H9 (cell line): ENCODE results near the gene LAMA5. TPM values are rescaled to one million over a fixed set of nuclear protein-coding genes. Genes with fewer than 3 reads are reported as not detected.

Experiments
- DNase-seq: peaks from one replicate; pipeline ENCODE4 v3.0.0-alpha.2; 2017
- H2AFZ ChIP-seq: one replicate; pipeline ENCODE4 v1.6.1; 2013; ENCODE audit warnings: mild to moderate bottlenecking, low read length, control low read depth, moderate library complexity
- H2AK5ac ChIP-seq: 2 replicates; pipeline ENCODE4 v1.6.1; 2013; ENCODE audit warnings: low read length, control low read depth, mixed read lengths; ENCODE audit not compliant: insufficient read length
- H2BK120ac ChIP-seq: one replicate; pipeline ENCODE4 v1.6.1; 2013; ENCODE audit warnings: low read depth, mild to moderate bottlenecking, low read length, control low read depth, inconsistent platforms; ENCODE audit not compliant: poor library complexity, severe bottlenecking
- H2BK12ac ChIP-seq: 2 replicates; pipeline ENCODE4 v1.6.1; 2013; ENCODE audit warnings: low read length, control low read depth, mixed read lengths, low read depth; ENCODE audit not compliant: insufficient read length
- H2BK15ac ChIP-seq: 2 replicates; pipeline ENCODE4 v1.6.1; 2013; ENCODE audit warnings: low read depth, low read length, control low read depth
- H2BK20ac ChIP-seq: one replicate; pipeline ENCODE4 v1.6.1; 2013; ENCODE audit warnings: low read depth, mild to moderate bottlenecking, low read length, control low read depth, inconsistent platforms; ENCODE audit not compliant: poor library complexity, severe bottlenecking
- H2BK5ac ChIP-seq: 2 replicates; pipeline ENCODE4 v1.6.1; 2013; ENCODE audit warnings: low read length, control low read depth, mixed read lengths; ENCODE audit not compliant: insufficient read length
- H3K14ac ChIP-seq: 2 replicates; pipeline ENCODE4 v1.6.1; 2013; ENCODE audit warnings: low read length, control low read depth; ENCODE audit not compliant: insufficient read depth
- H3K18ac ChIP-seq: 2 replicates; pipeline ENCODE4 v1.6.1; 2013; ENCODE audit warnings: low read depth, mild to moderate bottlenecking, mixed read lengths, low read length, control low read depth; ENCODE audit not compliant: insufficient read length
- H3K23ac ChIP-seq: 2 replicates; pipeline ENCODE4 v1.6.1; 2013; ENCODE audit warnings: low read length, control low read depth, mixed read lengths, low read depth; ENCODE audit not compliant: insufficient read length
- H3K23me2 ChIP-seq: 2 replicates; pipeline ENCODE4 v1.6.1; 2013; ENCODE audit warnings: low read depth, mild to moderate bottlenecking, mixed read lengths, low read length, control low read depth; ENCODE audit not compliant: insufficient read length, poor library complexity, severe bottlenecking
- H3K27ac ChIP-seq: 2 replicates; pipeline ENCODE4 v1.5.1; 2013; ENCODE audit warnings: low read length, control low read depth, mixed read lengths, low read depth; ENCODE audit not compliant: insufficient read length
- H3K27me3 ChIP-seq: 2 replicates; pipeline ENCODE4 v1.6.1; 2013; ENCODE audit warnings: low read length, control low read depth, inconsistent platforms; ENCODE audit not compliant: insufficient read depth
- H3K4ac ChIP-seq: 2 replicates; pipeline ENCODE4 v1.6.1; 2013; ENCODE audit warnings: low read depth, mild to moderate bottlenecking, control low read depth, inconsistent platforms, low read length, moderate library complexity
- H3K4me1 ChIP-seq: 2 replicates; pipeline ENCODE4 v1.6.1; 2013; ENCODE audit warnings: low read length, control low read depth, inconsistent platforms; ENCODE audit not compliant: insufficient read depth
- H3K4me2 ChIP-seq: 2 replicates; pipeline ENCODE4 v1.6.1; 2013; ENCODE audit warnings: low read length, control low read depth, mixed read lengths; ENCODE audit not compliant: insufficient read length, insufficient read depth
- H3K56ac ChIP-seq: 2 replicates; pipeline ENCODE4 v1.6.1; 2013; ENCODE audit warnings: low read depth, mild to moderate bottlenecking, mixed read lengths, low read length, control low read depth; ENCODE audit not compliant: insufficient read length
- H3K79me1 ChIP-seq: 2 replicates; pipeline ENCODE4 v1.6.1; 2013; ENCODE audit warnings: low read depth, mild to moderate bottlenecking, moderate library complexity, low read length, control low read depth, inconsistent platforms; ENCODE audit not compliant: insufficient read depth, poor library complexity, severe bottlenecking
- H3K79me2 ChIP-seq: 2 replicates; pipeline ENCODE4 v1.6.1; 2013; ENCODE audit warnings: low read length, control low read depth, inconsistent platforms; ENCODE audit not compliant: insufficient read depth
- H3K9ac ChIP-seq: 2 replicates; pipeline ENCODE4 v1.6.1; 2013; ENCODE audit warnings: low read length, control low read depth, mixed read lengths; ENCODE audit not compliant: insufficient read length; ENCODE audit errors: extremely low read depth
- H3K9me3 ChIP-seq: one replicate; pipeline ENCODE4 v1.6.1; 2013; ENCODE audit warnings: low read depth, low read length, inconsistent platforms; ENCODE audit not compliant: control insufficient read depth
- H3T11ph ChIP-seq: one replicate; pipeline ENCODE4 v1.6.1; 2013; ENCODE audit warnings: mild to moderate bottlenecking, low read length, control low read depth, inconsistent platforms
- H4K20me1 ChIP-seq: one replicate; pipeline ENCODE4 v1.6.1; 2013; ENCODE audit not compliant: control insufficient read depth, insufficient read length, insufficient read depth
- H4K5ac ChIP-seq: 2 replicates; pipeline ENCODE4 v1.6.1; 2013; ENCODE audit warnings: low read depth, mild to moderate bottlenecking, mixed read lengths, low read length, control low read depth; ENCODE audit not compliant: insufficient read length
- H4K8ac ChIP-seq: replicated peaks from 2 replicates; pipeline ENCODE4 v1.6.1; 2013; ENCODE audit warnings: low read length, control low read depth, mixed read lengths, low read depth; ENCODE audit not compliant: insufficient read length
- H4K91ac ChIP-seq: 2 replicates; pipeline ENCODE4 v1.6.1; 2013; ENCODE audit warnings: low read depth, mild to moderate bottlenecking, moderate library complexity, mixed read lengths, low read length, control low read depth; ENCODE audit not compliant: insufficient read length
- H3K27ac Mint-ChIP-seq, 3 experiments: 2 replicates in 2 of 3; 3 replicates in 1 of 3; pipeline ENCODE4 v1.8.0; 2020 to 2021; ENCODE audit warnings: mixed read lengths in 3 of 3, mild to moderate bottlenecking in 1 of 3, moderate library complexity in 1 of 3
- H3K27me3 Mint-ChIP-seq: 2 replicates; pipeline ENCODE4 v1.8.0; 2021; ENCODE audit warnings: low read depth, mild to moderate bottlenecking, moderate library complexity, mixed read lengths
- H3K36me3 Mint-ChIP-seq, 3 experiments: 2 replicates in 2 of 3; 3 replicates in 1 of 3; pipeline ENCODE4 v1.8.0; 2020 to 2021; ENCODE audit warnings: low read depth in 3 of 3, mixed read lengths in 3 of 3; ENCODE audit not compliant: insufficient read depth in 1 of 3
- H3K4me1 Mint-ChIP-seq, 2 experiments: 2 replicates each; pipeline ENCODE4 v1.8.0; 2020; ENCODE audit warnings: mixed read lengths in 2 of 2
- H3K4me3 Mint-ChIP-seq, 2 experiments: 2 replicates in 1 of 2; 3 replicates in 1 of 2; pipeline ENCODE4 v1.8.0; 2020 to 2021; ENCODE audit warnings: mild to moderate bottlenecking in 2 of 2, mixed read lengths in 2 of 2, moderate library complexity in 1 of 2
- H3K9me3 Mint-ChIP-seq, 2 experiments: 2 replicates in 1 of 2; 3 replicates in 1 of 2; pipeline ENCODE4 v1.8.0; 2020; ENCODE audit warnings: mild to moderate bottlenecking in 2 of 2, mixed read lengths in 2 of 2, moderate library complexity in 1 of 2
- WGBS: extraction: QIAGEN DNeasy Blood & Tissue Kit; methylation state at CpG from one replicate; pipeline ENCODE4 v1.1.7; 2013; ENCODE audit warnings: missing lambda C conversion rate, low lambda C conversion rate, mixed read lengths; ENCODE audit not compliant: insufficient read length; ENCODE audit errors: extremely low coverage; 5-methylcytosine and 5-hydroxymethylcytosine counted together
- total RNA-seq: library from RNA; stranded (reverse); gene quantifications from 2 replicates; pipeline ENCODE4 v1.2.1, GENCODE V29; 2021
- TF ChIP-seq, protein P1 (sequence below): fragments of 200-600 bp; sonication (generic); conservative IDR thresholded peaks from 3 replicates; pipeline ENCODE4 v1.8.0; 2021; ENCODE audit warnings: antibody characterized with exemption, mild to moderate bottlenecking

Gene LAMA5
- total RNA-seq, 1 experiment from 2014 or later, result 200 TPM

DNA sequence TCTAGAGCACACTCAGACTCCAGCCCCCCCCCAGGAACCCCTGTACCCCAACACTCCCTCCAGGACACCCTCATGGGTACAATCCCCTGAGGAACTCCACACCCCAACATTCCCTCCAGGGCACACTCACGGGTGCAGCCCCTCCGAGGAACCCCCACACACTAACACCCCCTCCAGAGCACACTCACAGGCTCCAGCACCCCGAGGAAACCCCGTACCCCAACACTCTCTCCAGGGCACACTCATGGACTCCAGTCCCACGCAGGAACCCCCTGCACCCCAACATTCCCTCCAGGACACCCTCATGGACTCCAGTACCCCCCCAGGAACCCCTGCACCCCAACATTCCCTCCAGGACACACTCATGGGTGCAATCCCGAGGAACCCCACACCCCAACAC, 31.6 kb downstream of the LAMA5 start:
- Histone ChIP-seq H4K91ac (no peak overlapping the region), H2BK120ac (no peak overlapping the region), H2BK5ac (no peak overlapping the region), H2AK5ac (no peak overlapping the region), H4K8ac (no peak overlapping the region), H3K9me3 (no peaks in the 10 kb centered on the region), H3K56ac (no peak overlapping the region), H4K20me1 (peaks cover 3% of the 10 kb centered on the region), H3T11ph (no peak overlapping the region), H2BK12ac (no peak overlapping the region), H2BK20ac (no peak overlapping the region), H3K79me2 (no peaks in the 10 kb centered on the region), H2BK15ac (no peak overlapping the region), H3K27me3 (no peaks in the 10 kb centered on the region), H3K9ac (no peak overlapping the region), H3K14ac (no peak overlapping the region), H3K4ac (no peak overlapping the region), H3K18ac (no peak overlapping the region), H2AFZ (no peak overlapping the region), H3K4me2 (no peak overlapping the region), H3K23ac (no peak overlapping the region), H3K4me1 (no peaks in the 10 kb centered on the region), H3K79me1 (no peaks in the 10 kb centered on the region), H3K23me2 (no peaks in the 10 kb centered on the region), H4K5ac (no peak overlapping the region), H3K27ac (no peak overlapping the region)
- no peaks in the 10 kb centered on the region for H3K27me3 Mint-ChIP-seq
- no peaks in the 10 kb centered on the region for H3K9me3 Mint-ChIP-seq
- no CpG with 5 or more reads among the region's 6 CpGs for WGBS
- TF ChIP-seq, protein P1, sequence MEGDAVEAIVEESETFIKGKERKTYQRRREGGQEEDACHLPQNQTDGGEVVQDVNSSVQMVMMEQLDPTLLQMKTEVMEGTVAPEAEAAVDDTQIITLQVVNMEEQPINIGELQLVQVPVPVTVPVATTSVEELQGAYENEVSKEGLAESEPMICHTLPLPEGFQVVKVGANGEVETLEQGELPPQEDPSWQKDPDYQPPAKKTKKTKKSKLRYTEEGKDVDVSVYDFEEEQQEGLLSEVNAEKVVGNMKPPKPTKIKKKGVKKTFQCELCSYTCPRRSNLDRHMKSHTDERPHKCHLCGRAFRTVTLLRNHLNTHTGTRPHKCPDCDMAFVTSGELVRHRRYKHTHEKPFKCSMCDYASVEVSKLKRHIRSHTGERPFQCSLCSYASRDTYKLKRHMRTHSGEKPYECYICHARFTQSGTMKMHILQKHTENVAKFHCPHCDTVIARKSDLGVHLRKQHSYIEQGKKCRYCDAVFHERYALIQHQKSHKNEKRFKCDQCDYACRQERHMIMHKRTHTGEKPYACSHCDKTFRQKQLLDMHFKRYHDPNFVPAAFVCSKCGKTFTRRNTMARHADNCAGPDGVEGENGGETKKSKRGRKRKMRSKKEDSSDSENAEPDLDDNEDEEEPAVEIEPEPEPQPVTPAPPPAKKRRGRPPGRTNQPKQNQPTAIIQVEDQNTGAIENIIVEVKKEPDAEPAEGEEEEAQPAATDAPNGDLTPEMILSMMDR, result no peak
- no peak overlapping the region for H3K27ac Mint-ChIP-seq
- no peak overlapping the region for H3K4me3 Mint-ChIP-seq
- no peak for DNase-seq
- no peaks in the 10 kb centered on the region for H3K4me1 Mint-ChIP-seq
- H3K36me3 Mint-ChIP-seq, result peaks cover 15 to 59% (median 53%) of the 10 kb centered on the region in 3 experiments; a peak in 6 of 7 replicates
